Activated CD8-positive, alpha-beta memory T cell treated with anti-CD3 and anti-CD28 coated beads for 4 hours (primary cell): Measurements from ENCODE around the gene RFPL2.
"Not testable (repeated sequence)": the region's sequence is repeated elsewhere in the genome, so short reads cannot be mapped to it uniquely, and the experiment has no call there.

Experiments used
- DNase-seq, 2 donors: peaks; one replicate each; pipeline ENCODE4 v3.0.0-alpha.2; 2020; ENCODE audit warnings: low read depth in 2 of 2

The RFPL2 gene

GRCh38 chr22:32164075-32164860 is 40.6 kb downstream of the RFPL2 start:
- DNase-seq, result no peak

GRCh38 chr22:32160411-32160810 is 44.5 kb downstream of the RFPL2 start:
- DNase-seq, result not testable (repeated sequence)

- DNase-seq, result no peak
These were observed 46.0 kb downstream of the RFPL2 start, which contains the start of gene C22orf42 for GRCh38 chr22:32158712-32159533. Gene C22orf42, minus strand, starts transcription at chr22:32159303. Its CDS starts 88 bp downstream, at chr22:32159215.

GRCh38 chr22:32157632-32158031 is 47.2 kb downstream of the RFPL2 start:
- not testable (repeated sequence) for DNase-seq

- not testable (repeated sequence) for DNase-seq
These were observed 50.1 kb downstream of the RFPL2 start for GRCh38 chr22:32154727-32155126.

GRCh38 chr22:32151641-32152040 is 53.2 kb downstream of the RFPL2 start:
- not testable (repeated sequence) for DNase-seq

- DNase-seq, result not testable (repeated sequence)
These were observed 54.2 kb downstream of the RFPL2 start for GRCh38 chr22:32150647-32151046.

- not testable (repeated sequence) for DNase-seq
These were observed 56.5 kb downstream of the RFPL2 start for GRCh38 chr22:32148372-32148771.

GRCh38 chr22:32147128-32147527 is 57.7 kb downstream of the RFPL2 start:
- not testable (repeated sequence) for DNase-seq

GRCh38 chr22:32144496-32145274 is 60.2 kb downstream of the RFPL2 start:
- DNase-seq, result no peak

GRCh38 chr22:32142600-32142999 is 62.3 kb downstream of the RFPL2 start:
- DNase-seq, result peak in 1 of 2 donors; percentile 27

- not testable (repeated sequence) for DNase-seq
These were observed 64.2 kb downstream of the RFPL2 start for GRCh38 chr22:32140688-32141087.
